Vagina (tissue), 2 donors: ENCODE data around the gene APRT. TPM values are rescaled to one million over a fixed set of nuclear protein-coding genes. Genes with fewer than 3 reads are reported as not detected.
"Not testable (repeated sequence)": the region's sequence is repeated elsewhere in the genome, so short reads cannot be mapped to it uniquely, and the experiment has no call there.

Experiments
- DNase-seq, 2 donors: peaks; one replicate each; pipeline ENCODE4 v3.0.0-alpha.2; 2017; ENCODE audit errors: extremely low spot score in 2 of 2
- H3K27ac ChIP-seq: fragments of 200-600 bp; sonication (generic); one replicate; pipeline ENCODE4 v1.5.1; 2019
- H3K27me3 ChIP-seq: fragments of 200-600 bp; sonication (generic); one replicate; pipeline ENCODE4 v1.5.1; 2019
- H3K36me3 ChIP-seq, 2 donors: fragments of 200-600 bp; sonication (generic); one replicate each; pipeline ENCODE4 v1.5.1; 2017 to 2019
- H3K4me1 ChIP-seq: fragments of 200-600 bp; sonication (generic); one replicate; pipeline ENCODE4 v1.5.1; 2019
- H3K4me3 ChIP-seq, 2 donors: fragments of 200-600 bp; sonication (generic); 1 replicate in 1 of 2; 2 replicates in 1 of 2; pipeline ENCODE4 v1.5.1; 2016 to 2019
- H3K9me3 ChIP-seq: fragments of 200-600 bp; sonication (generic); one replicate; pipeline ENCODE4 v1.5.1; 2019
- POLR2A ChIP-seq, 2 donors: fragments of 450-650 bp; IDR thresholded peaks; one replicate each; pipeline ENCODE4 v1.6.1; 2017; ENCODE audit warnings: antibody characterized with exemption in 2 of 2, mild to moderate bottlenecking in 2 of 2, moderate library complexity in 2 of 2
- POLR2AphosphoS5 ChIP-seq, 2 donors: sonication (generic); formaldehyde crosslinking; IDR thresholded peaks; one replicate each; pipeline ENCODE4 v1.9.0; 2017; ENCODE audit warnings: antibody characterized with exemption in 2 of 2, mild to moderate bottlenecking in 2 of 2, low read depth in 1 of 2; ENCODE audit not compliant: insufficient read depth in 1 of 2
- intact Hi-C: fragments of 100-400 bp; cut with DNase I; formaldehyde crosslinking; loops from one replicate; pipeline ENCODE4 v1.15.1; 2023
- total RNA-seq: library from RNA; depleted of rRNA; stranded (reverse); fragments of >200 nt; gene quantifications from one replicate; pipeline ENCODE4 v1.2.3, GENCODE V29; 2016
- TF ChIP-seq, protein P1 (sequence below), 3 experiments: fragments of 450-650 bp in 2 of 3; fragments of 200-600 bp in 1 of 3; sonication (generic) in 1 of 3; IDR thresholded peaks; one replicate each; pipeline ENCODE4 v1.5.1; 2017 to 2019; ENCODE audit warnings: antibody characterized with exemption in 3 of 3, mild to moderate bottlenecking in 2 of 3, moderate library complexity in 2 of 3

Gene APRT
- total RNA-seq, 1 donor from 2014 or later = 134 TPM

- no peak for DNase-seq
- intact Hi-C loops = no loop called here
- peaks cover 3% of the 10 kb centered on the region for H3K4me1 ChIP-seq
- no peaks in the 10 kb centered on the region for H3K9me3 ChIP-seq
- H3K27me3 ChIP-seq = no peaks in the 10 kb centered on the region
- no peak overlapping the region for H3K4me3 ChIP-seq
- H3K36me3 ChIP-seq = no peaks in the 10 kb centered on the region
- H3K27ac ChIP-seq = no peak overlapping the region
- TF ChIP-seq POLR2A (IDR thresholded peaks at IDR 0.05) = no peak
- no peak for TF ChIP-seq POLR2AphosphoS5 (IDR thresholded peaks at IDR 0.05; ENCODE audit: insufficient read depth in 1 of 2, low read depth in 1 of 2)
- TF ChIP-seq, protein P1, sequence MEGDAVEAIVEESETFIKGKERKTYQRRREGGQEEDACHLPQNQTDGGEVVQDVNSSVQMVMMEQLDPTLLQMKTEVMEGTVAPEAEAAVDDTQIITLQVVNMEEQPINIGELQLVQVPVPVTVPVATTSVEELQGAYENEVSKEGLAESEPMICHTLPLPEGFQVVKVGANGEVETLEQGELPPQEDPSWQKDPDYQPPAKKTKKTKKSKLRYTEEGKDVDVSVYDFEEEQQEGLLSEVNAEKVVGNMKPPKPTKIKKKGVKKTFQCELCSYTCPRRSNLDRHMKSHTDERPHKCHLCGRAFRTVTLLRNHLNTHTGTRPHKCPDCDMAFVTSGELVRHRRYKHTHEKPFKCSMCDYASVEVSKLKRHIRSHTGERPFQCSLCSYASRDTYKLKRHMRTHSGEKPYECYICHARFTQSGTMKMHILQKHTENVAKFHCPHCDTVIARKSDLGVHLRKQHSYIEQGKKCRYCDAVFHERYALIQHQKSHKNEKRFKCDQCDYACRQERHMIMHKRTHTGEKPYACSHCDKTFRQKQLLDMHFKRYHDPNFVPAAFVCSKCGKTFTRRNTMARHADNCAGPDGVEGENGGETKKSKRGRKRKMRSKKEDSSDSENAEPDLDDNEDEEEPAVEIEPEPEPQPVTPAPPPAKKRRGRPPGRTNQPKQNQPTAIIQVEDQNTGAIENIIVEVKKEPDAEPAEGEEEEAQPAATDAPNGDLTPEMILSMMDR (IDR thresholded peaks at IDR 0.05) = no peak
Measured at GRCh38 chr16:88790312-88791211, 21.2 kb downstream of the APRT start.

GRCh38 chr16:88789594-88789993 is 22.1 kb downstream of the APRT start:
- intact Hi-C loops = no loop called here
- no peak for TF ChIP-seq POLR2A (IDR thresholded peaks at IDR 0.05)
- no peak for TF ChIP-seq POLR2AphosphoS5 (IDR thresholded peaks at IDR 0.05; ENCODE audit: insufficient read depth in 1 of 2, low read depth in 1 of 2)
- TF ChIP-seq, protein P1 (IDR thresholded peaks at IDR 0.05) = no peak
- H3K4me1 ChIP-seq = peaks cover 5% of the 10 kb centered on the region

DNA sequence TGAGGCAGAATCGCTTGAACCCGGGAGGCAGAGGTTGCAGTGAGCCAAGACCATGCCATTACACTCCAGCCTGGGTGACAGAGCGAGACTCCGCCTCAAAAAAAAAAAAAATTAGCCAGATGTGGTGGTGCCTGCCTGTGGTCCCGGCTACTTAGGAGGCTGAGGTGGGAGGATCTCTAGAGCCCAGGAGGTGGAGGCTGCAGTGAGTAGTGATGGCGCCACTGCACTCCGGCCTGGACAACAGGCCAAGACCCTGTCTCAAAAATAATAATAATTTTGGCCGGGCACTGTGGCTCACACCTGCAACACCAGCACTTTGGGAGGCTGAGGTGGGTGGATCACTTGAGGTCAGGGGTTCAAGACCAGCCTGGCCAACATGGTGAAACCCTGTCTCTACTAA is 23.0 kb downstream of the APRT start:
- H3K4me3 ChIP-seq, H3K9me3 ChIP-seq, H3K27me3 ChIP-seq, H3K36me3 ChIP-seq, DNase-seq, H3K27ac ChIP-seq, H3K4me1 ChIP-seq, intact Hi-C loops: not testable (repeated sequence)

More at GRCh38 chr16:88789594-88789993, 22.1 kb downstream of the APRT start:
- no peak overlapping the region for H3K27ac ChIP-seq
- no peak for DNase-seq
- no peak overlapping the region for H3K4me3 ChIP-seq
- H3K9me3 ChIP-seq = no peaks in the 10 kb centered on the region
- H3K27me3 ChIP-seq = no peaks in the 10 kb centered on the region
- no peaks in the 10 kb centered on the region for H3K36me3 ChIP-seq

DNA sequence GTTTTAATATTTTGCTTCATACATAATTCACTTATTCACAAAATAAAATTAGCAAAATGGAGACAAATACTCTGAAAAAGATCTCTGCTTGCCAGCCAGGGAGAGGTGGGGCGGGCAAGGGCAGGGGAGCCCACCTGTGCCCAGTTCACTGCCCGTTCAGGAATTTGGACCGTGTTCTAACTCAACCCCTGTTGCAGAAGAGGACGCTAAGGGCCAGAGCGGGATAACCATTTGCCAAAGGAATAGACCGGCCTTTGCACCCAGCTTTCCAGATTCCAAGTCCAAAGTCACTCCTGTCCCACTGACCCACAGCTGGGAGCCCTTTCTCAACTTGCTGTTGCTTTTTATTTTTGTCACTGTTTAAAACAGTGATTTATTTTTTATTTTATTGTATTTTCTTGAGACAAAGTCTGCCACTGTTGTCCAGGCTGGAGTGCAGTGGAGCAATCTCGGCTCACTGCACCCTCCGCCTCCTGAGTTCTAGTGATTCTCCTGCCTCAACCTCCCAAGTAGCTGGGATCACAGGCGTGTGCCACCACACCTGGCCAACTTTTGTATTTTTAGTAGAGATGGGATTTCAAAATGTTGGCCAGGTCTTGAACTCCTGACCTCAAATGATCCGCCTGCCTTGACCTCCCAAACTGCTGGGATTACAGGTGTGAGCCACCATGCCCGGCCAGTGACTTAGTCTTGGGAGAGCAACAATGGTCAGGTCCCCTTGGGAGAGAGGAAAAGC is 24.0 kb downstream of the APRT start:
- DNase-seq = no peak
- no peak overlapping the region for H3K27ac ChIP-seq
- H3K4me1 ChIP-seq = peaks cover 20% of the 10 kb centered on the region
- intact Hi-C loops = no loop called here
- no peaks in the 10 kb centered on the region for H3K36me3 ChIP-seq
- TF ChIP-seq, protein P1 (IDR thresholded peaks at IDR 0.05) = no peak
- TF ChIP-seq POLR2A (IDR thresholded peaks at IDR 0.05) = no peak
- TF ChIP-seq POLR2AphosphoS5 (IDR thresholded peaks at IDR 0.05; ENCODE audit: insufficient read depth in 1 of 2, low read depth in 1 of 2) = no peak
- no peak overlapping the region for H3K4me3 ChIP-seq
- no peaks in the 10 kb centered on the region for H3K27me3 ChIP-seq
- no peaks in the 10 kb centered on the region for H3K9me3 ChIP-seq

GRCh38 chr16:88785106-88785924 is 26.4 kb downstream of the APRT start, which contains the start of gene PIEZO1:
Gene PIEZO1, minus strand, starts transcription at chr16:88785220. Its CDS starts 256 bp downstream, at chr16:88784964.
- TF ChIP-seq POLR2AphosphoS5 (IDR thresholded peaks at IDR 0.05; ENCODE audit: insufficient read depth in 1 of 2, low read depth in 1 of 2) = peak in 1 of 2 donors; percentile 36
- TF ChIP-seq, protein P1 (IDR thresholded peaks at IDR 0.05) = peak; percentile 93 to 95 (median 94)
- TF ChIP-seq POLR2A (IDR thresholded peaks at IDR 0.05) = peak in 1 of 2 donors; percentile 56
- no peaks in the 10 kb centered on the region for H3K36me3 ChIP-seq
- peaks cover 44% of the 10 kb centered on the region for H3K4me1 ChIP-seq
- peak within 1 kb of the TSS; percentile 96 for H3K27ac ChIP-seq
- H3K9me3 ChIP-seq = no peaks in the 10 kb centered on the region
- DNase-seq = no peak
- H3K27me3 ChIP-seq = no peaks in the 10 kb centered on the region
- H3K4me3 ChIP-seq = peak within 1 kb of the TSS; percentile 72 to 95
- intact Hi-C loops = loop anchor here (2.0 kb wide), 1 partner anchor 47 kb away; no protein-coding TSS in a partner anchor
